Right lobe of liver (tissue), 6 donors: ENCODE measurements around the gene MS4A14. TPM values are rescaled to one million over a fixed set of nuclear protein-coding genes. Genes with fewer than 3 reads are reported as not detected.

Experiments
- ATAC-seq, 4 donors: fragments of 200-7000 bp; cut with Tn5 transposase; one replicate each; pipeline ENCODE4 v1.9.1; 2020; ENCODE audit warnings: mild to moderate bottlenecking in 4 of 4, moderate library complexity in 4 of 4
- DNase-seq, 3 donors: peaks; one replicate each; pipeline ENCODE4 v3.0.0-alpha.2; 2020
- H3K27ac ChIP-seq, 3 donors: fragments of 200-600 bp; one replicate each; pipeline ENCODE4 v1.8.0; 2022
- H3K27me3 ChIP-seq, 2 donors: fragments of 200-600 bp; one replicate each; pipeline ENCODE4 v1.8.0; 2022
- H3K36me3 ChIP-seq, 4 donors: fragments of 200-600 bp; sonication (generic) in 1 of 4; one replicate each; pipeline versions ENCODE4 v1.5.1 to v1.8.0; 2017 to 2022; ENCODE audit warnings: control low read depth in 1 of 4
- H3K4me1 ChIP-seq, 4 donors: fragments of 200-600 bp; sonication (generic) in 1 of 4; one replicate each; pipeline versions ENCODE4 v1.5.1 to v1.8.0; 2017 to 2022; ENCODE audit warnings: control low read depth in 1 of 4
- H3K4me3 ChIP-seq, 3 donors: fragments of 200-600 bp; one replicate each; pipeline ENCODE4 v1.8.0; 2022
- H3K9me3 ChIP-seq, 4 donors: fragments of 200-600 bp; sonication (generic) in 1 of 4; one replicate each; pipeline versions ENCODE4 v1.5.1 to v1.8.0; 2017 to 2022; ENCODE audit warnings: control low read depth in 1 of 4
- CTCF ChIP-seq, 4 donors: fragments of 200-600 bp in 3 of 4; fragments of 450-650 bp in 1 of 4; IDR thresholded peaks; one replicate each; pipeline versions ENCODE4 v1.5.1 to v1.8.0; 2016 to 2022; ENCODE audit warnings: antibody characterized with exemption in 4 of 4, mild to moderate bottlenecking in 2 of 4
- POLR2A ChIP-seq: fragments of 450-650 bp; IDR thresholded peaks from one replicate; pipeline ENCODE4 v1.6.1; 2017; ENCODE audit warnings: antibody characterized with exemption, mild to moderate bottlenecking
- WGBS: methylation state at CpG from one replicate; pipeline ENCODE4 v1.1.6; 2018; ENCODE audit warnings: low coverage, low lambda C conversion rate; ENCODE audit not compliant: insufficient coverage; ENCODE audit errors: missing lambda C conversion rate; 5-methylcytosine and 5-hydroxymethylcytosine counted together
- intact Hi-C, 2 donors: fragments of 100-400 bp; cut with DNase I; formaldehyde crosslinking; loops; one replicate each; pipeline versions ENCODE4 v1.11.2 to v1.14.1; 2022
- total RNA-seq, 6 experiments: library from RNA; depleted of rRNA in 2 of 6; stranded (reverse); fragments of >200 nt in 2 of 6; fragmentation: NEBNext Ultra II Directional in 3 of 6; extraction: Animal tissue kit (Norgen Biotek cat#: 25700) in 3 of 6; gene quantifications; one replicate each; pipeline versions ENCODE4 v1.1.0 to v1.2.4, GENCODE V29; 2016 to 2023
- donor health status: DM: no; HTN: yes; CAD: no.
- donor health status: DM: no; HTN: no; CAD: no.
- donor health status: DM: no; HTN: no; CAD: no.
- donor health status: DM: no; HTN: yes; CAD: no.
- donor health status: DM: no; HTN: yes; CAD: no.

Gene MS4A14
- total RNA-seq, 6 experiments from 2014 or later, result 0.53 to 0.98 (median 0.88) TPM

DNA sequence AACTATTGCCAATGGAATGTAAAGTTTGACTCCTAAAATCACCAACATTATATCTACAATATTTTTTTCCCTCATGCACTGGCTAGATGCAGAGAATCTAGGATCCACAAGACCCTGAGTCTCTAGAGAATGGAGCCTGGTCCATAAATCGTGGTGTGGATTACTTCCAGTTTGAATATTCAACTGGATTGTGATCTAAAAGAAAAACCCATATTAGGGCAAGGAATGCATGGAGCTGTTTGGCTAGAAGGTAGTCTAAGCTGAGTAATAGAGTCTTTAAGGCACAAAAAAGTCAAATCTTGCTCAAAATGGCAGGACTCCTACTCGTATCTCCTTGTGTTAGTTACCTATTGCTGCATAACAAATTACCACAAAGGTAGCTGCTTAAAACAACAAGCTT is 23.8 kb downstream of the MS4A14 start:
- WGBS, result 9% methylated on average over 2 of the region's 2 CpGs
- no peaks in the 10 kb centered on the region for H3K27me3 ChIP-seq
- no peaks in the 10 kb centered on the region for H3K9me3 ChIP-seq
- H3K4me1 ChIP-seq, result no peaks in the 10 kb centered on the region
- intact Hi-C loops, result no loop called here
- H3K36me3 ChIP-seq, result no peaks in the 10 kb centered on the region
- ATAC-seq (no peak), DNase-seq (no peak)
- no peak overlapping the region for H3K4me3 ChIP-seq
- no peak overlapping the region for H3K27ac ChIP-seq
- no peak for TF ChIP-seq POLR2A
- TF ChIP-seq CTCF (IDR thresholded peaks at IDR 0.05), result no peak

- H3K27ac ChIP-seq, result no peak overlapping the region
- DNase-seq, result no peak
- H3K27me3 ChIP-seq, result no peaks in the 10 kb centered on the region
- H3K4me3 ChIP-seq, result no peak overlapping the region
- intact Hi-C loops, result no loop called here
- WGBS, result 58% methylated on average over 1 of the region's 1 CpG
- TF ChIP-seq CTCF (IDR thresholded peaks at IDR 0.05) (no peak), POLR2A (no peak)
- no peaks in the 10 kb centered on the region for H3K9me3 ChIP-seq
- H3K36me3 ChIP-seq, result no peaks in the 10 kb centered on the region
- H3K4me1 ChIP-seq, result no peaks in the 10 kb centered on the region
- no peak for ATAC-seq
Observed at GRCh38 chr11:60422609-60423008, 26.4 kb downstream of the MS4A14 start.

DNA sequence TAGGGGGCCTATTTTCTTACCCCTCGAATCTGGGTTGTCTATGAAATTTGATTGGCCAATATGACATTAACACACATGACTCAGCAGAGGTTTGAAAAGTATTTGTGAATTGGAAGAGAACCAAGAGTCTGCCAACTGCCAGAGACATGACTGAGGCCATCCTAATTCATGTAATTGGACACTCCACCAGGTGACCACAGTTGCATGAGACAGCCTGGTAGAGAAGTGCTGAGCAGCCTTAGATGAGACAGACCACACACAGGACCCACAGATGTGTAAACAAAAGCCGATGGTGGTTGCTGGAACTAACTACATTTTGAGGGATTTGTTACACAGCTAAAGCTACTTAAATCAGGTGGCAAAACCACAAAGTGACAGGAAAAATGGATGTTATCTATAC is 32.3 kb downstream of the MS4A14 start:
- no peak for DNase-seq
- WGBS, result 28% methylated on average over 2 of the region's 2 CpGs
- Histone ChIP-seq H3K36me3 (no peaks in the 10 kb centered on the region), H3K27ac (no peak overlapping the region), H3K9me3 (no peaks in the 10 kb centered on the region), H3K27me3 (no peaks in the 10 kb centered on the region), H3K4me1 (no peaks in the 10 kb centered on the region), H3K4me3 (no peak overlapping the region)
- intact Hi-C loops, result no loop called here
- TF ChIP-seq CTCF (IDR thresholded peaks at IDR 0.05), result no peak
- ATAC-seq, result no peak

DNA sequence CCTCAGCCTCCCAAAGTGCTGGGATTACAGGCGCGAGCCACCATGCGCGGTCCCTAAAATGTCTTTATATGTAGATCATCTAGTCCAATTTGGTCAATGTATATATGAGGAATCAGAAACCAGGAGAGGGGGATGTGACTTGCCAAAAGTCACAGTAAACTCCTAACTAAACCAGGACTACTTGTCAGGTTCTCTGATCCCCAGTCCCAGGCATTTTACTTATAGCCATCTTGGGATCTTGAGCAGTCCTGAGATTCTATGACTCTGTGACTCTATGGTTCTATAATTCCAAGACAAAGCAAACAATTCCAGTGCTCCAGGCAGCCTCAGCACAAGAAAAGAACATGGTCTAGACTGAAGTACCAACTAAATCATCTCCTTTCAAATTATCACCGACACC is 33.0 kb downstream of the MS4A14 start, which contains the start of gene MS4A5:
MS4A5 (plus strand) TSS at position 301 of the 400 bp plus-strand sequence. CDS start 103 bp downstream, outside the sequence.
- Histone ChIP-seq H3K4me3 (no peak within 1 kb of the TSS), H3K4me1 (no peaks in the 10 kb centered on the region), H3K27me3 (no peaks in the 10 kb centered on the region), H3K27ac (no peak within 1 kb of the TSS), H3K9me3 (no peaks in the 10 kb centered on the region), H3K36me3 (no peaks in the 10 kb centered on the region)
- 78% methylated on average over 3 of the region's 5 CpGs for WGBS
- ATAC-seq, result no peak
- intact Hi-C loops, result no loop called here
- no peak for DNase-seq
- no peak for TF ChIP-seq CTCF (IDR thresholded peaks at IDR 0.05)
- TF ChIP-seq POLR2A, result no peak

DNA sequence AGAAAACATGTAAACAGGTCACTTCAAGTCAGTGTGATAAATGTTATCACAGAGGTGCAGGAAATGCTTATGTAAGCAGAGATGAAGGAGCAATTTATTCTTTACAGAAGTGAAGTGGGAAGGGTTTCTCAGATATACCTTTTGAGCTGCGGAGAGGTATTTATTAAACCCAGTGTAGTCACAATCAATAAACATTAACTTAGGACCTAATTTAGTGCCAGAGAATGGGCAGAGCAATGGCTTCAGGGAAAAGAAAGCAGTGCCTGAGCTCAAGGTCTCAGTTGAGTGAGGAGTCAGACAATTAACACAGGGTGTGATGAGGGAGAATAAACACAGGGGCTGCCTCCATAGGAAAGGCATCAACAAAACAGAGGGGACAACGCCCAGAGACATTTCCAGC is 35.0 kb downstream of the MS4A14 start:
- Histone ChIP-seq H3K4me3 (no peak overlapping the region), H3K36me3 (no peaks in the 10 kb centered on the region), H3K27me3 (no peaks in the 10 kb centered on the region), H3K9me3 (no peaks in the 10 kb centered on the region), H3K27ac (no peak overlapping the region), H3K4me1 (no peaks in the 10 kb centered on the region)
- WGBS, result 48% methylated on average over 2 of the region's 2 CpGs
- no peak for ATAC-seq
- TF ChIP-seq CTCF (IDR thresholded peaks at IDR 0.05) (no peak), POLR2A (no peak)
- no peak for DNase-seq
- intact Hi-C loops, result no loop called here
